Measurements from ENCODE around the gene ALDH1B1. TPM values are rescaled to one million over a fixed set of nuclear protein-coding genes. Genes with fewer than 3 reads are reported as not detected.
A peak's percentile ranks its signal among the peaks of the same experiment; 100 is the strongest.

ALDH1B1 gene
- total RNA-seq, 1 donor = 14.3 TPM

DNA sequence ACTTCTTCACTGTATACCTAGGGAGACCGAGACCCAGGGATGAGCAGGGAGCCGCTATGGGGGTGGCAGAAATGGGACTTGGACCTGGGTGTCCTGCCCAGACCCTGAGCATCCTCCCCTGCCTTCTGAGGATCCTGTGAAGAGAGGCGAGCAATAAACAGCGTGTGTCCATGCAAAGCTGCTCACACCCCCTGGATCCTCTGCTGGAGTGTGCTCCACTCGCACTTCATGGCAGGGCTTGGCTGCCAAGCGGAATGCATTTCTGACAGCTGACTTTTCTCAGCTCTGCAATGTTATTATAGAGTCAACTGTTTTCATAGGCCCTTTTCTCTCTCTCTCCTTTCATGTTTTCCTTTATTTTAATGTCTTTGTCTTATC lies 31.0 kb upstream of the ALDH1B1 start:
- TF ChIP-seq, protein P1, sequence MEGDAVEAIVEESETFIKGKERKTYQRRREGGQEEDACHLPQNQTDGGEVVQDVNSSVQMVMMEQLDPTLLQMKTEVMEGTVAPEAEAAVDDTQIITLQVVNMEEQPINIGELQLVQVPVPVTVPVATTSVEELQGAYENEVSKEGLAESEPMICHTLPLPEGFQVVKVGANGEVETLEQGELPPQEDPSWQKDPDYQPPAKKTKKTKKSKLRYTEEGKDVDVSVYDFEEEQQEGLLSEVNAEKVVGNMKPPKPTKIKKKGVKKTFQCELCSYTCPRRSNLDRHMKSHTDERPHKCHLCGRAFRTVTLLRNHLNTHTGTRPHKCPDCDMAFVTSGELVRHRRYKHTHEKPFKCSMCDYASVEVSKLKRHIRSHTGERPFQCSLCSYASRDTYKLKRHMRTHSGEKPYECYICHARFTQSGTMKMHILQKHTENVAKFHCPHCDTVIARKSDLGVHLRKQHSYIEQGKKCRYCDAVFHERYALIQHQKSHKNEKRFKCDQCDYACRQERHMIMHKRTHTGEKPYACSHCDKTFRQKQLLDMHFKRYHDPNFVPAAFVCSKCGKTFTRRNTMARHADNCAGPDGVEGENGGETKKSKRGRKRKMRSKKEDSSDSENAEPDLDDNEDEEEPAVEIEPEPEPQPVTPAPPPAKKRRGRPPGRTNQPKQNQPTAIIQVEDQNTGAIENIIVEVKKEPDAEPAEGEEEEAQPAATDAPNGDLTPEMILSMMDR (IDR thresholded peaks at IDR 0.05; ENCODE audit: insufficient read depth, low read length) = no peak
- H3K4me3 ChIP-seq (ENCODE audit: low read depth, low read length) = no peak overlapping the region
- peak; percentile 14 for DNase-seq (ENCODE audit: low read depth)

DNA sequence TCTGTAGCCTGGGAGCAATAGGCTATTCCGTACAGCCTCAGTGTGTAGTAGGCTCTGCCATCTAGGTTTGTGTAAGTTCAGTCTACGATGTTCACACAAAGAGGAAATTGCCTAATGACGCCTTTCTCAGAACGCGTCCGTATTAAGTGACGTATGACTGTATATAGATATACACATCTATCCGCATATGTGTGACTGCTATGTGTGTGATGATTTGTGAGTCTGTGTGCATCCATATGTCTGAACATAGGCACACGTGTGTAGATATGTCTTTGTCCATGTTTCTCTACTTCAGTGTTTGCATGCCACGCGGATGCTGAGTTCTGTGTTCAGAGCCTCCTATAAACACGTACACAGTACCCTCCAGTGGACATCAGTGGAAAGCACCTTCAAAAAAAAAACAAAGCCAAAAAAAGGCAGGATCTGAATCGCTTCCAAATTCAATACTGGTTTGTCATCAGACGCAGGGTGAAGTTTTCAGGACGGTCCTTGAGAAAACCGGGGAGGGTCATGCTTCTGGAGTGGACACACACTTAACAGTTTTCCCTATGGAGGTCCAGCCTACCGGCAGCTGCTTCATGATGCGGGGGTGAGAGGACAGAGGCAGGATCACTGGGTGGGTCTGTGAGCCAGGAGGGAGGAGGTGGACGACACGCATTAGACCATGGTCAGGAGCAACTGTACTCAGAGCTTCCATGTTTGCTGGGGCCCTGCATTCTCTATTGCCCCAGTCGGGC lies 29.5 kb upstream of the ALDH1B1 start:
- peak; percentile 88 for DNase-seq (ENCODE audit: low read depth)
- H3K4me3 ChIP-seq (ENCODE audit: low read depth, low read length) = peak overlapping the region; percentile 41
- TF ChIP-seq, protein P1 (IDR thresholded peaks at IDR 0.05; ENCODE audit: insufficient read depth, low read length) = peak; percentile 74

DNA sequence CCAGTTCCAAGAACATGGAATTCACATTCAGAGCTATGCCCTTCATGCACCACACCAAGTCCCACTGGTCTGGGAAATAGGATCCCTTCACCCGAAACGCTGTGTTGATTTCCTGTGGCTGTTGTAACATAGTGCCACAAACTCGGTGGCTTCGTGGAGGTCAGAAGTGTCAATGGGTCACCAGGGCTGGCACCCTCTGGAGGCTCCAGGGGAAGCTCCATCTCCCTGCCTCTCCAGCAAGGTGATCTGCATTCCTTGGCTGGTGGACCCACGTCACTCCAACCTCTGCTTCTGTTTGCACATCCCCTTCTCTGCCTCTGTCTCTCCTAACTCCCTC lies 28.9 kb upstream of the ALDH1B1 start:
- TF ChIP-seq, protein P1 (IDR thresholded peaks at IDR 0.05; ENCODE audit: insufficient read depth, low read length) = no peak
- H3K4me3 ChIP-seq (ENCODE audit: low read depth, low read length) = no peak overlapping the region
- DNase-seq (ENCODE audit: low read depth) = no peak

DNA sequence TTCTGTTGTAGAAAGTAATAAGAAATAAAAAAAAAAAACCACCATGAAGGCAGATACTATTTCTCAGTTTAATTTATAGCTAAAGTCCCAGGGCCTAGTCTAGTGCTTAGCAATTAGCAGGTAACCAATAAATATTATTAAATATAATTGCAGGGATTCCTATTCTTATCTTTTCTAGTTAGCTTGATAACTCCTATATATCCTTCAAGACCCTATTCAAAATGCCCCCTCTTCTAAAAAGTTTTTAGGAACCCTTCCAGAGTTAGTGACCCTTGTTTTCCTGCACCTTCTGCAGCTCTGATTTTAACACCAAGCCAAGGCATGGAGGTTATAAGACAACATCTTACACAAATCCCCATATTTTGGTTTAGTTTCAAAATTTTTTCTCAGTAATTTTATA lies 24.6 kb upstream of the ALDH1B1 start:
- no peak for DNase-seq (ENCODE audit: low read depth)
- TF ChIP-seq, protein P1 (IDR thresholded peaks at IDR 0.05; ENCODE audit: insufficient read depth, low read length) = no peak
- H3K4me3 ChIP-seq (ENCODE audit: low read depth, low read length) = no peak overlapping the region

DNA sequence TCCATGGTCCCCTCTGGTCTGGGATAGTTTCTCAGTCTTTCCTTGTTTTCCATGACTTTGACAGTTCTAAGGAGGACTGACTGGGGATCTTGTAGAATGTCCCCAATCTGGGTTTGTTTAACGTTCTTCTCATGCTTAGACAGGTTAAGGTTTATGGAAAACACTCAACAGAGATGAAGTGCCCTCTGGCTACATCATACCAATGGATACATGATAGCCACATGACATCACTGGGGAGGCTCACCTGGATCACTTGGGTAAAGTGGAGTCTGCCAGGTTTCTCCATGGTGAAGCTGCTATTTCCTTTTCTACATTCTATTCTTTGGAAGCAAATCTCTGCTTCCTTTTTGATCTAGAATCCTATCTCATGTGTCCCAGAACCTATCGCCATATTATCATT lies 23.8 kb upstream of the ALDH1B1 start:
- no peak for DNase-seq (ENCODE audit: low read depth)
- TF ChIP-seq, protein P1 (IDR thresholded peaks at IDR 0.05; ENCODE audit: insufficient read depth, low read length) = no peak

DNA sequence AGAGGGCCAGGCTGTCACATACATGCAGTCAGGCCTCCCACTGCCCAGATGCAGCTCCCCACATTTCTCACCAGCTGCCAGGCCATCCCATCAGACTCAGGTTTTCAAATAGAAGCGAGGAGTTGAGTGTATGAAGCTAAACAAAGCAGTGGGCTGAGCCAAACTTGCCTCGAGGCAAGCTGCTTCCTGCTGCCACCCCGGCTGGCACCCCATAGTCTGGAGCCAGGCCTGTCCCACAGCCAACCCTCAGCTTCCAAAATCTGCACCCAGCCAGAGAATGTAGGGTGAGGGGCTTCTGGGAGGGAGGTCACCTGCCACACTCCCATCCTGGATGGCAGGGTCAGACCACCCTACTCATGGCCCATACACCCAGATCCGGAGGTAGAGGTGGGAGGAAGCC lies 22.3 kb upstream of the ALDH1B1 start:
- no peak for DNase-seq (ENCODE audit: low read depth)
- TF ChIP-seq, protein P1 (IDR thresholded peaks at IDR 0.05; ENCODE audit: insufficient read depth, low read length) = no peak
- no peak overlapping the region for H3K4me3 ChIP-seq (ENCODE audit: low read depth, low read length)

More for the DNA sequence above, 23.8 kb upstream of the ALDH1B1 start:
- H3K4me3 ChIP-seq (ENCODE audit: low read depth, low read length) = no peak overlapping the region

DNA sequence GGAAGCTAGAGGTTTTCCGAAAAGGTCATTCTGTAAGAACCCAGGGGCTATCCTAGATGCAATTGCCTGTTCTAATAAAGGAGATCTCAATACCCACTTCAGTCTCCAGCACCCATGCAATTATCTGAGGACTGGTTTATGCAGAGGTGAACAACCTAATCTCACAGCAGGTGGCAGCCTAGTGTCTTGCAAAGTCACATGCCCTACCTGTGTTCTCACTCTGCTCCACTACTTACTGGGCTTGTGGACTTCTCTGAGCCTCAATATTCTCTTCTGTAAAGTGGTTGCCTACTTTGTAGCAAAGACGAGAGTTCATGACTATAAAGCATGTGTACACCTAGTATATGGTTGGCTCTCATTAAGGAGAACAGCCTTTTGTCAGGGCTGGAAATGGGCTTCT lies 21.0 kb upstream of the ALDH1B1 start:
- peak; percentile 25 for DNase-seq (ENCODE audit: low read depth)
- no peak overlapping the region for H3K4me3 ChIP-seq (ENCODE audit: low read depth, low read length)
- TF ChIP-seq, protein P1 (IDR thresholded peaks at IDR 0.05; ENCODE audit: insufficient read depth, low read length) = peak; percentile 24
